Sigmoid colon (tissue), 3 donors: Measurements from ENCODE around the gene MRTFA.

Source experiments
- CTCF ChIP-seq, 4 experiments: fragments of 450-650 bp in 3 of 4; fragments of 200-600 bp in 1 of 4; IDR thresholded peaks; one replicate each; pipeline ENCODE4 v1.5.1; 2016 to 2019; ENCODE audit warnings: antibody characterized with exemption in 4 of 4, mild to moderate bottlenecking in 3 of 4, moderate library complexity in 2 of 4
- POLR2A ChIP-seq, 2 donors: fragments of 450-650 bp; IDR thresholded peaks; one replicate each; pipeline ENCODE4 v1.6.1; 2016; ENCODE audit warnings: antibody characterized with exemption in 2 of 2, mild to moderate bottlenecking in 2 of 2, moderate library complexity in 2 of 2

GRCh38 chr22:40681451-40681850 lies 44.9 kb upstream of the MRTFA start:
- no peak for TF ChIP-seq POLR2A (IDR thresholded peaks at IDR 0.05)
- TF ChIP-seq CTCF (IDR thresholded peaks at IDR 0.05) = no peak
